Measurements from ENCODE around the gene FRMD5. TPM values are rescaled to one million over a fixed set of nuclear protein-coding genes. Genes with fewer than 3 reads are reported as not detected.
A peak's percentile ranks its signal among the peaks of the same experiment; 100 is the strongest.
"Not testable (repeated sequence)": the region's sequence is repeated elsewhere in the genome, so short reads cannot be mapped to it uniquely, and the experiment has no call there.

FRMD5 gene
- total RNA-seq, result not detected
- long read RNA-seq, result 0 reads

DNA sequence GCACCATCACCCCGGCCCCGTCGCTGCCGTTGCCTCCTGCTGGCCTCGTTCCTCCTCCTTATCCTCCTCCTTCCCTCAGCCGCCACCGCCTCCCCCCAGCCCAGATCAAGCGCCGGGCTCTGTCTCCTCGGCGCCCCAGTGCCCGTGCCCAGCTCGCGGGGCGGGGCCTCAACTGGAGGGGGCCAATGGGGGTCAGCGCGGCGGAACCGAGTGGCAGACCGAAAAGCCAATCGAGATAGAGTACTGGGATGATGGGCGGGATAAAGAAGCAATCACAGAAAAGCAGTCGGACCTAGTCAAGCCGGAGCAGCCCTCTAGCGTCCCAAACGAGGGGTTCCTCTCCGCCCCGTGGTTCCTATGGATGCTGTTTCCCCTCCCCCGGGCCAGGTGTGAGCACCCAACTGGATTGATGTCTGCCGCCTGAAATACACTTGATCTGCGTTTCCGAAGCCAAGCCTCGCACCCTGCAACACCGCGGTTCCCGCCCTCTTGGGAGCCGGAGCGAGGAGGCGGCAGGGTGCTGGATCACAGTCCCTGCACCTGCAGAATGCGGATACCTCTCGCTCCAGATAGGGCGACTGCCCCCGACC, at the start of gene FRMD5:
FRMD5 (minus strand) TSS at position 121 of the 590 bp plus-strand sequence.
- peaks cover 0 to 13% (median 3%) of the 10 kb centered on the region in 4 donors for H3K4me1 ChIP-seq
- peaks cover 0 to 32% of the 10 kb centered on the region in 2 donors for H3K27me3 ChIP-seq
- DNase-seq, result peak; percentile 64 to 74 (median 71)
- TF ChIP-seq POLR2A (IDR thresholded peaks at IDR 0.05) (no peak), CTCF (IDR thresholded peaks at IDR 0.05) (peak in 1 of 4 donors; percentile 8)
- ATAC-seq, result peak; percentile 93 to 97 (median 94)
- intact Hi-C loops (cut with DNase I), result no loop called here
- H3K4me3 ChIP-seq, result peak within 1 kb of the TSS; percentile 14 to 44 (median 21)
- H3K9me3 ChIP-seq, result no peaks in the 10 kb centered on the region
- H3K36me3 ChIP-seq, result no peaks in the 10 kb centered on the region
- 5% methylated on average over 4 of the region's 43 CpGs for WGBS (ENCODE audit: insufficient coverage, low coverage, low lambda C conversion rate, missing lambda C conversion rate)
- no peak within 1 kb of the TSS for H3K27ac ChIP-seq

GRCh38 chr15:44243829-44244228, 48.8 kb upstream of the FRMD5 start:
- Histone ChIP-seq H3K4me1 (no peaks in the 10 kb centered on the region), H3K27ac (no peak overlapping the region), H3K36me3 (no peaks in the 10 kb centered on the region), H3K27me3 (no peaks in the 10 kb centered on the region), H3K4me3 (no peak overlapping the region), H3K9me3 (no peaks in the 10 kb centered on the region)
- 73% methylated on average over 3 of the region's 3 CpGs for whole genome bisulfite sequencing (ENCODE audit: insufficient coverage, low coverage, low lambda C conversion rate, missing lambda C conversion rate)
- intact Hi-C loops (cut with DNase I), result no loop called here
- ATAC-seq (no peak), DNase-seq (no peak)
- no peak for TF ChIP-seq POLR2A (IDR thresholded peaks at IDR 0.05)
- no peak for TF ChIP-seq CTCF (IDR thresholded peaks at IDR 0.05)

GRCh38 chr15:44243141-44243540, 48.1 kb upstream of the FRMD5 start:
- no peaks in the 10 kb centered on the region for H3K36me3 ChIP-seq
- no peaks in the 10 kb centered on the region for H3K27me3 ChIP-seq
- no peak for TF ChIP-seq POLR2A (IDR thresholded peaks at IDR 0.05)
- no peak for DNase-seq
- H3K9me3 ChIP-seq, result no peaks in the 10 kb centered on the region
- WGBS (ENCODE audit: insufficient coverage, low coverage, low lambda C conversion rate, missing lambda C conversion rate), result 83% methylated on average over 1 of the region's 1 CpG
- intact Hi-C loops (cut with DNase I), result no loop called here
- no peak overlapping the region for H3K4me3 ChIP-seq
- no peak overlapping the region for H3K27ac ChIP-seq
- no peak for ATAC-seq
- H3K4me1 ChIP-seq, result no peaks in the 10 kb centered on the region

GRCh38 chr15:44231842-44232241, 36.8 kb upstream of the FRMD5 start:
- Histone ChIP-seq H3K9me3 (no peaks in the 10 kb centered on the region), H3K4me3 (no peak overlapping the region), H3K27ac (no peak overlapping the region), H3K27me3 (no peaks in the 10 kb centered on the region), H3K36me3 (no peaks in the 10 kb centered on the region), H3K4me1 (no peaks in the 10 kb centered on the region)
- DNase-seq, result no peak
- no peak for ATAC-seq
- intact Hi-C loops (cut with DNase I), result no loop called here
- WGBS (ENCODE audit: insufficient coverage, low coverage, low lambda C conversion rate, missing lambda C conversion rate), result 12% methylated on average over 1 of the region's 1 CpG
- TF ChIP-seq CTCF (IDR thresholded peaks at IDR 0.05) (no peak), POLR2A (IDR thresholded peaks at IDR 0.05) (no peak)

- intact Hi-C loops (cut with DNase I); H3K4me3 ChIP-seq; H3K27ac ChIP-seq; ATAC-seq; DNase-seq; H3K9me3 ChIP-seq; H3K27me3 ChIP-seq; H3K36me3 ChIP-seq; H3K4me1 ChIP-seq: not testable (repeated sequence)
- WGBS (ENCODE audit: insufficient coverage, low coverage, low lambda C conversion rate, missing lambda C conversion rate), result 72% methylated on average over 3 of the region's 4 CpGs
Observed at GRCh38 chr15:44229301-44229700, 34.2 kb upstream of the FRMD5 start.

DNA sequence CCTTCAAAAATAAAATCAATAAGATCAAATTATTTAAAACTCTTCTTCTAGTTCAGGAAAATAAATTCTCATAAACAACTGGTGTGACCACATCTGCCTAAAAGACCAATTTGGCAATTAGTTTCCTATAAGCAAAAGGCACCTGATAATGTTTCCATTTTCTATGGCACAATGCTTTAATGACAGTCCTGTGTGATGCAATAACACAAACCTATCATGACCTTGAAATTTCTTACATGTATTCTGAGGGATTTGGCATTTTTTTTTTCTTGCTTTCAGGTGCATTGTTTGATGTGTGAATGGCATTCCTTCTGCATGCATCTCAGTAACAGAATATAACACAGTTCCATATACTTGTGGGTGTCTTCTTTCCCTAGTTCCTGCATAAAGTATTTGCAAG, 32.5 kb upstream of the FRMD5 start:
- H3K27me3 ChIP-seq, result no peaks in the 10 kb centered on the region
- no peak overlapping the region for H3K4me3 ChIP-seq
- intact Hi-C loops (cut with DNase I), result no loop called here
- no peaks in the 10 kb centered on the region for H3K4me1 ChIP-seq
- H3K9me3 ChIP-seq, result no peaks in the 10 kb centered on the region
- H3K27ac ChIP-seq, result no peak overlapping the region
- no peak for DNase-seq
- ATAC-seq, result no peak
- no peaks in the 10 kb centered on the region for H3K36me3 ChIP-seq
- TF ChIP-seq POLR2A (IDR thresholded peaks at IDR 0.05) (no peak), CTCF (IDR thresholded peaks at IDR 0.05) (no peak)

DNA sequence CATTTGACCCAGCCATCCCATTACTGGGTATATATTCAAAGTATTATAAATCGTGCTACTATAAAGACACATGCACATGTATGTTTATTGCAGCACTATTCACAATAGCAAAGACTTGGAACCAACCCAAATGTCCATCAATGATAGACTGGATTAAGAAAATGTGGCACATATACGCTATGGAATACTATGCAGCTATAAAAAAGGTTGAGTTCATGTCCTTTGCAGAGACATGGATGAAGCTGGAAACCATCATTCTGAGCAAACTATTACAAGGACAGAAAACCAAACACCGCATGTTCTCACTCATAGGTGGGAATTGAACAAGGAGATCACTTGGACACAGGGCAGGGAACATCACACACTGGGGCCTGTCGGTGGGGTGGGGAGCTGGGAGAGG, 31.9 kb upstream of the FRMD5 start:
- ATAC-seq; H3K4me1 ChIP-seq; H3K27me3 ChIP-seq; intact Hi-C loops (cut with DNase I); DNase-seq; H3K9me3 ChIP-seq; H3K4me3 ChIP-seq; H3K36me3 ChIP-seq; H3K27ac ChIP-seq: not testable (repeated sequence)
- 70% methylated on average over 1 of the region's 4 CpGs for WGBS (ENCODE audit: insufficient coverage, low coverage, low lambda C conversion rate, missing lambda C conversion rate)
